Measurements from ENCODE around the gene EFNA4. TPM values are rescaled to one million over a fixed set of nuclear protein-coding genes. Genes with fewer than 3 reads are reported as not detected.

Gene EFNA4
- total and polyA plus RNA-seq, 2 donors (not counting 1 experiment from before 2014, with no cell fraction given), result 8.4 to 10.6 TPM

DNA sequence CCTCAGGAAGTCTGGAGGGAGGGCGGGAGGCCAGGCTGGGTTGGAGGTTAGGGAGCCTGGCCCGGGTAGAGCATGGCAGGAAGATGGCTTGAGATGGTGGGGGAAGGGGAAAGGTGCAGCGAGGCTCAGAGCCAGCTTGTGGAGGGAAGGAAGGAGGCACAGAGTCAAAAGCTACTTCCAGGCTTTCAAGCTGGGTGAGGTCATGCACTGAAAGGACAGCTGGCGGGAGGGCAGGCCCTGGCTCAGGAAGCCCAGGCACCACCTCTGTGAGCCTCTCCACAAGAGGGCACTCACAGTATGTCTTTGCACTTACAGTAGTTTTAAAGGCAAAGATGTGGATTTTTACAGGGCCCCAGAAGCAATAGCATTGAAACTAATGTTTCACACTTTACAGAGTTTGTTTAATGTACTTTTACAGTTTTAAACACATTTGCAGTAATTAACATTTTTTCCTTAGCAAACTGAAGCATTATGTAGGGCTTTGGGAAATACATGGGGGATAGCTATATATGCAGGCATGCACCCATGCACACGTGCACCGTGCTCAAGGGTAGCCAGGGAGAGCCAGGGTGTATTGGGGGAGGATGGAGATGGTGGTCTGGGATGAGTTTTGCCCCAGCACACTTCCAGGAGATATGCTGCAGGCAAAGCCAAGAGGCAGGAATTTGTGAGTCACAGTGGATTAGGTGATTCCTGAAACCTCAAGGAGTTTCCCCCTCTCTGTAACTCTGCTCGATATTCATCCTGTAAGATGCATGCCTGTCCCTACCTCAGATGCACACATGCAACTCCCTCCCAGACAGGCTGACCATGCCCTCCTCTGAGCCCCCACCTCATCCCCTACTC, 18.5 kb upstream of the EFNA4 start:
- H4K20me1 ChIP-seq (ENCODE audit: control insufficient read depth, insufficient read depth, low read length, poor library complexity, severe bottlenecking), result no peaks in the 10 kb centered on the region
- Mint-ChIP-seq H3K4me3 (peak overlapping the region; percentile 30), H3K27ac (peak overlapping the region; percentile 54), H3K4me1 (peaks cover 10% of the 10 kb centered on the region), H3K9me3 (ENCODE audit: insufficient read depth) (no peaks in the 10 kb centered on the region), H3K27me3 (peaks cover 3% of the 10 kb centered on the region)
- no peak overlapping the region for H3K27ac ChIP-seq (ENCODE audit: low read length in 2 of 2)
- no peaks in the 10 kb centered on the region for H3K36me3 ChIP-seq (replicated peaks in 1 of 2; ENCODE audit: control extremely low read depth in 1 of 2, control insufficient read depth in 1 of 2, extremely low read depth in 1 of 2, insufficient read depth in 2 of 2, low read length in 1 of 2)
- H3K9me3 ChIP-seq (ENCODE audit: control extremely low read depth in 1 of 3, control insufficient read depth in 2 of 3, insufficient read depth in 1 of 3, low read length in 2 of 3), result no peaks in the 10 kb centered on the region
- H3K4me2 ChIP-seq (replicated peaks; ENCODE audit: low read depth, low read length, poor library complexity, severe bottlenecking), result no peak overlapping the region
- TF ChIP-seq, protein P1, sequence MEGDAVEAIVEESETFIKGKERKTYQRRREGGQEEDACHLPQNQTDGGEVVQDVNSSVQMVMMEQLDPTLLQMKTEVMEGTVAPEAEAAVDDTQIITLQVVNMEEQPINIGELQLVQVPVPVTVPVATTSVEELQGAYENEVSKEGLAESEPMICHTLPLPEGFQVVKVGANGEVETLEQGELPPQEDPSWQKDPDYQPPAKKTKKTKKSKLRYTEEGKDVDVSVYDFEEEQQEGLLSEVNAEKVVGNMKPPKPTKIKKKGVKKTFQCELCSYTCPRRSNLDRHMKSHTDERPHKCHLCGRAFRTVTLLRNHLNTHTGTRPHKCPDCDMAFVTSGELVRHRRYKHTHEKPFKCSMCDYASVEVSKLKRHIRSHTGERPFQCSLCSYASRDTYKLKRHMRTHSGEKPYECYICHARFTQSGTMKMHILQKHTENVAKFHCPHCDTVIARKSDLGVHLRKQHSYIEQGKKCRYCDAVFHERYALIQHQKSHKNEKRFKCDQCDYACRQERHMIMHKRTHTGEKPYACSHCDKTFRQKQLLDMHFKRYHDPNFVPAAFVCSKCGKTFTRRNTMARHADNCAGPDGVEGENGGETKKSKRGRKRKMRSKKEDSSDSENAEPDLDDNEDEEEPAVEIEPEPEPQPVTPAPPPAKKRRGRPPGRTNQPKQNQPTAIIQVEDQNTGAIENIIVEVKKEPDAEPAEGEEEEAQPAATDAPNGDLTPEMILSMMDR (IDR thresholded peaks at IDR 0.05), result peak; percentile 63
- TF ChIP-seq EZH2 (IDR thresholded peaks at IDR 0.05; ENCODE audit: borderline replicate concordance, insufficient read depth, low read depth, low read length, poor library complexity, severe bottlenecking), result no peak
- H3K9ac ChIP-seq (ENCODE audit: low read length), result no peak overlapping the region
- peak; percentile 76 for DNase-seq
- no peaks in the 10 kb centered on the region for H3K27me3 ChIP-seq (replicated peaks in 1 of 4; ENCODE audit: control extremely low read depth in 1 of 4, control insufficient read depth in 3 of 4, insufficient read depth in 4 of 4, low read length in 3 of 4)
- POLR2A ChIA-PET, result interaction anchor here (0.9 to 2.1 kb wide), 2 partner anchors 17 to 108 kb away, joined by 3 to 8 read pairs; partner anchors contain the start of gene PMVK
- 57% methylated on average over 6 of the region's 7 CpGs for WGBS (ENCODE audit: insufficient coverage)
- ATAC-seq (ENCODE audit: low read depth), result peak; percentile 92
- H3K79me2 ChIP-seq (ENCODE audit: control insufficient read depth, insufficient read depth, low read length), result no peaks in the 10 kb centered on the region
- peaks cover 0 to under 1% of the 10 kb centered on the region in 2 donors for H3K4me1 ChIP-seq (ENCODE audit: control insufficient read depth in 2 of 2, insufficient read depth in 2 of 2, low read length in 2 of 2)
- CTCF ChIA-PET, result interaction anchor here (0.8 to 16.6 kb wide), 22 partner anchors 12 to 712 kb away, joined by 3 to 370 read pairs (median 6); partner anchors contain the start of genes DCST1, DCST2, EFNA4 and KRTCAP2
- H2AFZ ChIP-seq (ENCODE audit: insufficient read depth, low read depth, low read length, poor library complexity, severe bottlenecking), result no peak overlapping the region
- intact Hi-C loops (cut with micrococcal nuclease), result loop anchor here (1.0 kb wide), 2 partner anchors 16 to 39 kb away; no protein-coding TSS in a partner anchor
- no peak overlapping the region for H3K4me3 ChIP-seq (ENCODE audit: control extremely low read depth in 1 of 5, extremely low read depth in 1 of 5, insufficient read depth in 1 of 5, low read depth in 2 of 5, low read length in 4 of 5)
